ENCODE data around the gene CD200.

DNA sequence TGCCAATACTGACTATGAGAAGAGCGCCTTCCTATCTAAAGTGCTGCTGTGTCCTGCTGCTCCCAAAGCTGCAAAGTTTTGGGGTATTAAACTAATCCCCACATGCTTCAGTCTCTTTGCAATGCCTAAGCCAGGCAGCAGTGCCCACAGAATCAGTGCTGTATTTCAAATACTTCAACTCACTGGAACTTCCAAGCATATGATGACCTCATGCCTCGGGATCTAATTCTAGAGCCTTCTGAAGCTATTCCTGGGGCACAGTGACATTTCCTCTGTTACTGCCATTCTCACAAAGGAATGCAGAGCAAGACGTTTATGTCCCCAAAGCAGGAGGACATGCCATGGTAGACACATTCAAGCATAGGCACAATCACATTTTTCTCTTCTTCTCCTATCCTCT is 78.5 kb downstream of the CD200 start:
- TF ChIP-seq, protein P1, sequence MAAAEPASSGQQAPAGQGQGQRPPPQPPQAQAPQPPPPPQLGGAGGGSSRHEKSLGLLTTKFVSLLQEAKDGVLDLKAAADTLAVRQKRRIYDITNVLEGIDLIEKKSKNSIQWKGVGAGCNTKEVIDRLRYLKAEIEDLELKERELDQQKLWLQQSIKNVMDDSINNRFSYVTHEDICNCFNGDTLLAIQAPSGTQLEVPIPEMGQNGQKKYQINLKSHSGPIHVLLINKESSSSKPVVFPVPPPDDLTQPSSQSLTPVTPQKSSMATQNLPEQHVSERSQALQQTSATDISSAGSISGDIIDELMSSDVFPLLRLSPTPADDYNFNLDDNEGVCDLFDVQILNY (CRISPR knock-in tag; IDR thresholded peaks at IDR 0.05) = no peak
- no peak for TF ChIP-seq MYBL2 (CRISPR knock-in tag; IDR thresholded peaks at IDR 0.05)

Measured in WTC11 (cell line).